ENCODE data around the gene MSL2.
"Not testable (repeated sequence)": the region's sequence is repeated elsewhere in the genome, so short reads cannot be mapped to it uniquely, and the experiment has no call there.

The MSL2 gene

DNA sequence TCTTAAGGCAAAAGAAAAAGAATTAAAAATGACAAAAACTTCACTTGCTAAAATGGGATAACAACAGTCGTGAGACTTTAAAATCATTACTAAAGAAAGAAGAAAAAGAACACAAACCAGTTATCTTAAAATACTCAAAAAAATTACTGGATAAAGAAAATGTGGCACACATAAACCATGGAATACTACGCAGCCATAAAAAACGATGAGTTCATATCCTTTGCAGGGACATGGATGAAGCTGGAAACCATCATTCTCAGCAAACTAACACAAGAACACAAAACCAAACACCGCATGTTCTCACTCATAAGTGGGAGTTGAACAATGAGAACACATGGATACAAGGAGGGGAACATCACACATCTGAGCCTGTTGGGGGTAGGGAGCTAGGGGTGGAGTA, 27.9 kb downstream of the MSL2 start:
- not testable (repeated sequence) for H3K18ac ChIP-seq (ENCODE audit: low read length)

DNA sequence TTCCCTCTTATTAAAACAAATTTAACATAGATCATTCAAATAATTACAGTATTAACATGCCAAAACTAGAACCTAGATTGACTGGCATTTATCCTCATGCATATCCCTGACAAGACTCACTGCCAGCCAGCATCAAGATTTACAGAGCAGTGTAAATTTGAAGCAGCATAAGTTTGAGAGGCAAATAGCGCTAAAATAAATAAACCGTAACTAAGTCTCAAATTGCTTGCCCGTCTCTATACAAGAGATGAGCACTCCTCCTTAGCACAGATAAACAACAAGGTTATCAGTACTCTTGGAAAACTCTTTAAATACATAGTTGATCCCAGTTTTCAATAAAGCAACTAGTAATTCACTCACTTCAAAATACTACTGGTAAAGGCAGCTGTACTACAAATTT, 29.6 kb downstream of the MSL2 start:
- no peak for DNase-seq (ENCODE audit: low spot score)
- no peak overlapping the region for H4K91ac ChIP-seq (ENCODE audit: low read depth, low read length, poor library complexity)
- no peak overlapping the region for H3K27ac ChIP-seq (replicated peaks; ENCODE audit: low read length)
- no peak overlapping the region for H3K18ac ChIP-seq (ENCODE audit: low read length)
- no peak overlapping the region for H3K4ac ChIP-seq (ENCODE audit: low read length)
- H2BK15ac ChIP-seq (ENCODE audit: low read length), result no peak overlapping the region
- peaks cover 0 to 3% of the 10 kb centered on the region in 2 donors for H3K4me1 ChIP-seq (ENCODE audit: control insufficient read depth in 2 of 2, insufficient read depth in 1 of 2, low read depth in 1 of 2, low read length in 2 of 2)
- H3K79me1 ChIP-seq (ENCODE audit: low read depth, low read length), result peaks cover 4% of the 10 kb centered on the region
- H2BK12ac ChIP-seq (ENCODE audit: low read length), result no peak overlapping the region
- no peaks in the 10 kb centered on the region for H3K27me3 ChIP-seq (ENCODE audit: control insufficient read depth in 3 of 3, insufficient read depth in 3 of 3, low read depth in 1 of 3, low read length in 3 of 3)
- no peak overlapping the region for H2BK120ac ChIP-seq (ENCODE audit: low read depth, low read length)
- H3K9me3 ChIP-seq (replicated peaks in 1 of 2; ENCODE audit: control insufficient read depth in 2 of 2, insufficient read depth in 1 of 2, low read depth in 1 of 2, low read length in 2 of 2), result no peaks in the 10 kb centered on the region
- H3K23ac ChIP-seq (ENCODE audit: low read depth, low read length, poor library complexity), result no peak overlapping the region
- H3K9ac ChIP-seq (ENCODE audit: low read depth, low read length, poor library complexity), result no peak overlapping the region
- H4K8ac ChIP-seq (ENCODE audit: low read depth, low read length), result no peak overlapping the region
- H2AK5ac ChIP-seq (ENCODE audit: low read depth, low read length), result no peak overlapping the region
- H3K36me3 ChIP-seq (replicated peaks in 1 of 2; ENCODE audit: control insufficient read depth in 2 of 2, insufficient read depth in 2 of 2, low read length in 2 of 2), result peaks cover 0 to 1% of the 10 kb centered on the region in 2 donors
- no peak overlapping the region for H3K14ac ChIP-seq (ENCODE audit: low read length)
- no peak overlapping the region for H2BK5ac ChIP-seq (ENCODE audit: low read length)
- H3K4me3 ChIP-seq (ENCODE audit: low read length in 2 of 2), result no peak overlapping the region
- no CpG with 5 or more reads among the region's 3 CpGs for whole genome bisulfite sequencing, 2 donors (ENCODE audit: extremely low coverage in 2 of 2, insufficient read length in 2 of 2, insufficient replicate concordance in 1 of 2)
- no peak overlapping the region for H2AFZ ChIP-seq (ENCODE audit: low read length)
- no peak overlapping the region for H3K4me2 ChIP-seq (ENCODE audit: insufficient read depth, low read length, poor library complexity, severe bottlenecking)

More for the DNA sequence above, 27.9 kb downstream of the MSL2 start:
- H3K4me2 ChIP-seq (ENCODE audit: insufficient read depth, low read length, poor library complexity, severe bottlenecking); H3K36me3 ChIP-seq (replicated peaks in 1 of 2; ENCODE audit: control insufficient read depth in 2 of 2, insufficient read depth in 2 of 2, low read length in 2 of 2); H4K8ac ChIP-seq (ENCODE audit: low read depth, low read length); H2AFZ ChIP-seq (ENCODE audit: low read length); H3K14ac ChIP-seq (ENCODE audit: low read length); H3K9ac ChIP-seq (ENCODE audit: low read depth, low read length, poor library complexity); H2BK5ac ChIP-seq (ENCODE audit: low read length); H3K4ac ChIP-seq (ENCODE audit: low read length); DNase-seq (ENCODE audit: low spot score); H3K4me1 ChIP-seq (ENCODE audit: control insufficient read depth in 2 of 2, insufficient read depth in 1 of 2, low read depth in 1 of 2, low read length in 2 of 2); H2BK120ac ChIP-seq (ENCODE audit: low read depth, low read length); H3K23ac ChIP-seq (ENCODE audit: low read depth, low read length, poor library complexity); H4K91ac ChIP-seq (ENCODE audit: low read depth, low read length, poor library complexity); H2BK15ac ChIP-seq (ENCODE audit: low read length); H3K79me1 ChIP-seq (ENCODE audit: low read depth, low read length); H2AK5ac ChIP-seq (ENCODE audit: low read depth, low read length); H2BK12ac ChIP-seq (ENCODE audit: low read length); H3K9me3 ChIP-seq (replicated peaks in 1 of 2; ENCODE audit: control insufficient read depth in 2 of 2, insufficient read depth in 1 of 2, low read depth in 1 of 2, low read length in 2 of 2); H3K27me3 ChIP-seq (ENCODE audit: control insufficient read depth in 3 of 3, insufficient read depth in 3 of 3, low read depth in 1 of 3, low read length in 3 of 3); H3K4me3 ChIP-seq (ENCODE audit: low read length in 2 of 2); H3K27ac ChIP-seq (replicated peaks; ENCODE audit: low read length): not testable (repeated sequence)
- WGBS, 2 donors (ENCODE audit: extremely low coverage in 2 of 2, insufficient read length in 2 of 2, insufficient replicate concordance in 1 of 2), result no CpG with 5 or more reads among the region's 4 CpGs

DNA sequence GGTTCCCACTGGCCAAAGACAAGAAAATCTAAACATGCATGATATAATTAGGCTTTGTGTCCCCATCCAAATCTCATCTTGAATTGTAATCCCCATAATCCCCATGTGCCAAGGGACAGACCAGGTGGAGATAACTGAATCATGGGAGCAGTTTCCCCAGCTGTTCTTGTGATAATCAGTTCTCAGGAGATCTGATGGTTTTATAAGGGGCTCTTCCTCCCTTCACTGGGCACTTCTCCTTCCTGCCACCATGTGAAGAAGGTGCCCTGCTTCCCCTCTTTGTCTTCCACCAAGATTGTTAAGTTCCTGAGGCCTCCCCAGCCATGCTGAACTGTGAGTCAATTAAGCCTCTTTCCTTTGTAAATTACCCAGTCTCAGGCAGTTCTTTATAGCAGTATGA, 32.5 kb downstream of the MSL2 start:
- not testable (repeated sequence) for H3K36me3 ChIP-seq (replicated peaks in 1 of 2; ENCODE audit: control insufficient read depth in 2 of 2, insufficient read depth in 2 of 2, low read length in 2 of 2); H2AK5ac ChIP-seq (ENCODE audit: low read depth, low read length); H3K27me3 ChIP-seq (ENCODE audit: control insufficient read depth in 3 of 3, insufficient read depth in 3 of 3, low read depth in 1 of 3, low read length in 3 of 3); H3K4me1 ChIP-seq (ENCODE audit: control insufficient read depth in 2 of 2, insufficient read depth in 1 of 2, low read depth in 1 of 2, low read length in 2 of 2); H2BK12ac ChIP-seq (ENCODE audit: low read length); H3K4me3 ChIP-seq (ENCODE audit: low read length in 2 of 2); H3K9me3 ChIP-seq (replicated peaks in 1 of 2; ENCODE audit: control insufficient read depth in 2 of 2, insufficient read depth in 1 of 2, low read depth in 1 of 2, low read length in 2 of 2); H3K79me1 ChIP-seq (ENCODE audit: low read depth, low read length); H3K14ac ChIP-seq (ENCODE audit: low read length); H3K23ac ChIP-seq (ENCODE audit: low read depth, low read length, poor library complexity); H4K8ac ChIP-seq (ENCODE audit: low read depth, low read length); H2AFZ ChIP-seq (ENCODE audit: low read length); H2BK15ac ChIP-seq (ENCODE audit: low read length); H3K9ac ChIP-seq (ENCODE audit: low read depth, low read length, poor library complexity); H3K18ac ChIP-seq (ENCODE audit: low read length); H2BK120ac ChIP-seq (ENCODE audit: low read depth, low read length); H2BK5ac ChIP-seq (ENCODE audit: low read length); H3K27ac ChIP-seq (replicated peaks; ENCODE audit: low read length); H4K91ac ChIP-seq (ENCODE audit: low read depth, low read length, poor library complexity); DNase-seq (ENCODE audit: low spot score); H3K4ac ChIP-seq (ENCODE audit: low read length); H3K4me2 ChIP-seq (ENCODE audit: insufficient read depth, low read length, poor library complexity, severe bottlenecking)

DNA sequence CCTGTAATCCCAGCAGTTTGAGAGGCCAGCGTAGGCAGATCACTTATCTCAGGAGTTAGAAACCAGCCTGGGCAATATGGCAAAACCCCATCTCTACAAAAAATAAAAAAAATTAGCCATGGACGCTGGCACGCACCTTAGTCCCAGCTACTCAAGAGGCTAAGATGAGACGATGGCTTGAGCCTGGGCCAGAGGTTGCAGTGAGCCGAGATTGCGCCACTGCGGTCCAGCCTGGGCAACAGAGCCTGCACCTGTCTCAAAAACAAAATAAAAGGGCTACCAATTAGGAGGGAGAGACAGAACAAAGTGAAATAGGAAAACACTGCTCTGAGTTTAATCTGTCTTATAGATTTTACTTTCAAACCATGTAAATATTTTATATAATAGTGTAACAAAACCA, 33.8 kb downstream of the MSL2 start:
- Histone ChIP-seq H3K4me1 (ENCODE audit: control insufficient read depth in 2 of 2, insufficient read depth in 1 of 2, low read depth in 1 of 2, low read length in 2 of 2) (peaks cover 0 to 3% of the 10 kb centered on the region in 2 donors), H3K79me1 (ENCODE audit: low read depth, low read length) (peaks cover 6% of the 10 kb centered on the region), H2BK5ac (ENCODE audit: low read length) (no peak overlapping the region), H2AFZ (ENCODE audit: low read length) (no peak overlapping the region), H3K27me3 (ENCODE audit: control insufficient read depth in 3 of 3, insufficient read depth in 3 of 3, low read depth in 1 of 3, low read length in 3 of 3) (no peaks in the 10 kb centered on the region), H3K9ac (ENCODE audit: low read depth, low read length, poor library complexity) (no peak overlapping the region), H2BK120ac (ENCODE audit: low read depth, low read length) (no peak overlapping the region), H4K91ac (ENCODE audit: low read depth, low read length, poor library complexity) (no peak overlapping the region), H2BK12ac (ENCODE audit: low read length) (no peak overlapping the region), H3K18ac (ENCODE audit: low read length) (no peak overlapping the region), H3K36me3 (replicated peaks in 1 of 2; ENCODE audit: control insufficient read depth in 2 of 2, insufficient read depth in 2 of 2, low read length in 2 of 2) (no peaks in the 10 kb centered on the region), H4K8ac (ENCODE audit: low read depth, low read length) (no peak overlapping the region), H3K4me3 (ENCODE audit: low read length in 2 of 2) (no peak overlapping the region), H2BK15ac (ENCODE audit: low read length) (no peak overlapping the region), H3K23ac (ENCODE audit: low read depth, low read length, poor library complexity) (no peak overlapping the region), H2AK5ac (ENCODE audit: low read depth, low read length) (no peak overlapping the region), H3K4ac (ENCODE audit: low read length) (no peak overlapping the region), H3K9me3 (replicated peaks in 1 of 2; ENCODE audit: control insufficient read depth in 2 of 2, insufficient read depth in 1 of 2, low read depth in 1 of 2, low read length in 2 of 2) (no peaks in the 10 kb centered on the region), H3K27ac (replicated peaks; ENCODE audit: low read length) (no peak overlapping the region), H3K14ac (ENCODE audit: low read length) (no peak overlapping the region), H3K4me2 (ENCODE audit: insufficient read depth, low read length, poor library complexity, severe bottlenecking) (no peak overlapping the region)
- WGBS, 2 donors (ENCODE audit: extremely low coverage in 2 of 2, insufficient read length in 2 of 2, insufficient replicate concordance in 1 of 2), result no CpG with 5 or more reads among the region's 7 CpGs
- no peak for DNase-seq (ENCODE audit: low spot score)

Data from neuronal stem cell (in vitro differentiated cells).